Measurements from ENCODE around the gene ADORA2B.
"Not testable (repeated sequence)": the region's sequence is repeated elsewhere in the genome, so short reads cannot be mapped to it uniquely, and the experiment has no call there.

ADORA2B gene

GRCh38 chr17:15922586-15922985, 22.3 kb upstream of the ADORA2B start:
- no peak for DNase-seq (ENCODE audit: low read depth)

GRCh38 chr17:15926039-15926740, 18.7 kb upstream of the ADORA2B start:
- no peak for DNase-seq (ENCODE audit: low read depth)

DNA sequence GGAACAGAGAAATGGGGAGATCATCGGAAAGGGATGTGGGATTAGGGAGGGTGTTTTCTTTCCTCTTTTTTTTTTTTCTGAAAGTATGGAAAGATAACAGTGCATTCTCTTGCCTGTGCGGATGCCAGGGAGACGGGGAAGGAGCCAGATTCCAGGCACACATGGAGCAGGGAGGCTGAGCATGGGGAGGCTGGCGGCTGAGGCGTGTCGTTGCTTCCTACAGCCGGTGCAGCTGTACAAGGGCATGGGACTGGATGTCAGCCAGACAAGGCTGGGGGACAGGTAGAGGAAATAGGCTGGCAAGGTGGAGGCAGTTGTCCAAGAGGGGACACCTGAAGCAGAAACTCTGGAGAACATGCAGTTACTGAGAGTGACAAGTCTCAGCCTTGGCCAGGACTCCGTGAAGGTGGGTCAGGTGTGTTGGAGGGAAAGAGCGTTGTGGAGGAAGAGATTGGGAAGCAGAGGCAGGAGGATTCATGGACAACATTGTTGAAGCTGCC, 16.6 kb upstream of the ADORA2B start:
- no peak for DNase-seq (ENCODE audit: low read depth)

GRCh38 chr17:15929941-15930340, 15.0 kb upstream of the ADORA2B start:
- no peak for DNase-seq (ENCODE audit: low read depth)

DNA sequence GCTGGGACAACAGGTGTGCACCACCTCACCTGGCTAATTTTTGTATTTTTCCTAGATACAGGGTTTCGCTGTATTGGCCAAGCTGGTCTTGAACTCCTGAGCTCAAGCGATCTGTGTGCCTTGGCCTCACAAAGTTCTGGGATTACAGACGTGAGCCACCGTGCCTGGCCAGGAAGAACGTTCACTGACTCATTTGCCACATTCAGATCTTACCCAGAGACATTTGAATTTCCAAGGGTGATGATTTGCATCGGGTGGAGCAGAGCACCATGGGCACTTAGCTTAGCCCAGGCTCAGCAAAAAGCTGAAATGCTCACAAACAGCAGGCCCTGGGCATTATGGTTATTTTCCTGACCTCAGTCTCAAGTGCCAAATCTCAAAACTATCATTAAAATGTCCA, 14.5 kb upstream of the ADORA2B start:
- no peak for DNase-seq (ENCODE audit: low read depth)

GRCh38 chr17:15931394-15931793, 13.5 kb upstream of the ADORA2B start:
- DNase-seq (ENCODE audit: low read depth): no peak

DNA sequence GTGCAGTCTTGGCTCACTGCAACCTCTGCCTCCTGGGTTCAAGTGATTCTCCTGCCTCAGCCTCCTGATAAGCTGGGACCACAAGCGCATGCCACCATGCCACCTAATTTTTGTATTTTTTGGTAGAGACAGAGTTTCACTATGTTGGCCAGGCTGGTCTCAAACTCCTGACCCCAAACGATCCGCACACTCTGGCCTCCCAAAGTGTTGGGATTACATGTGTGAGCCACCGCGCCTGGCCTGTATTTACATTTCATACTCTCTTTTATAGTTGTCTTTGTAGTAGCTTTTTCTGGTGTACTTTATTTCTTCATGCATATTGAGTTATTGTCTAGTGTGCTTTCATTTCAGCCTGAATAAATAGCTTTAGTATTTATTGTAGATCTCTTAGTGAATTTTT, 10.1 kb upstream of the ADORA2B start:
- DNase-seq (ENCODE audit: low read depth): no peak

GRCh38 chr17:15935891-15936290, 9.0 kb upstream of the ADORA2B start:
- DNase-seq (ENCODE audit: low read depth): no peak

DNA sequence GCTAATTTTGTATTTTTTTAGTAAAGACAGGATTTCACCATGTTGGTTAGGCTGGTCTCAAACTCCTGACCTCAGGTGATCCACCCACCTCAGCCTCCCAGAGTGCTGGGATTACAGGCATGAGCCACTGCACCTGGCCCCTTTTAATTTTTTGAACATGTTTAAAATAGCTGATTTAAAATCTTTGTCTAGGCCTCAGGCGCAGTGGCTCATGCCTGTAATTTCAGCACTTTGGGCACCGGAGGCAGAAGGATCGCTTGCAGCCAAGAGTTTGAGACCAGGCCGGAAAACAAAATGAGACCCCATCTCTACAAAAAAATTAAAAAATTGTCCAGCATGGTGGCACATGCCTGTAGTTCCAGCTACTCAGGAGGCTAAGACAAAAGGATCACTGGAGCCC, 8.4 kb upstream of the ADORA2B start:
- not testable (repeated sequence) for DNase-seq (ENCODE audit: low read depth)

- no peak for DNase-seq (ENCODE audit: low read depth)
These were observed 3.1 kb upstream of the ADORA2B start for GRCh38 chr17:15941781-15942180.

DNA sequence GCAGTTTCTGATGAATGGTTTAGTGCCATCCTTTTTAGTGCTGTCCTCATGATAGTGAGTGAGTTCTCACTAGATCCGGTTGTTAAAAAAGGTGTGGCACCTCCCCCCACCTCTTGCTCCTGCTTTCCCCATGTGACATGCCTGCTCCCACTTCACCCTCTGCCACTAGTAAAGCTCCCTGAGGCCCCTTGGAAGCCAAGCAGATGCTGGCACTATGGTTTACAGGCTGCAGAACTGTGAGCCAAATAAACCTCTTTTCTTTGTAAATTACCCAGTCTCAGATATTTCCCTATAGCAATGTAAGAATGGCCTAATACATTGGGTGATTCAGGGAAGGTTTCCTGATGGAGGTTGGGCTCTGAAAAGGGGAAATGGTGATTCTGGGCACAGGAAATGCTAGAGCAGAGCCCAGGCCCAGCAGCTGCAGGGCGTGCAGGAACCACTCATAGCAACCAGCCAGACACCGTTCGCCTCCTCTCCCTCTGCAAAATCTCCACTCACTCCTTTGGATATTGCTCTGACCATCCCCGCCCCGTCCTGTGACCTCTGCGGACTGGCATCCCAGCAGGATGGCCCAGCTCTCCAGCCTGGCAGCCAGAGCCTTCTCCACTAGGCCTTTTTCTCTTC, 2.6 kb upstream of the ADORA2B start:
- DNase-seq (ENCODE audit: low read depth): no peak

DNA sequence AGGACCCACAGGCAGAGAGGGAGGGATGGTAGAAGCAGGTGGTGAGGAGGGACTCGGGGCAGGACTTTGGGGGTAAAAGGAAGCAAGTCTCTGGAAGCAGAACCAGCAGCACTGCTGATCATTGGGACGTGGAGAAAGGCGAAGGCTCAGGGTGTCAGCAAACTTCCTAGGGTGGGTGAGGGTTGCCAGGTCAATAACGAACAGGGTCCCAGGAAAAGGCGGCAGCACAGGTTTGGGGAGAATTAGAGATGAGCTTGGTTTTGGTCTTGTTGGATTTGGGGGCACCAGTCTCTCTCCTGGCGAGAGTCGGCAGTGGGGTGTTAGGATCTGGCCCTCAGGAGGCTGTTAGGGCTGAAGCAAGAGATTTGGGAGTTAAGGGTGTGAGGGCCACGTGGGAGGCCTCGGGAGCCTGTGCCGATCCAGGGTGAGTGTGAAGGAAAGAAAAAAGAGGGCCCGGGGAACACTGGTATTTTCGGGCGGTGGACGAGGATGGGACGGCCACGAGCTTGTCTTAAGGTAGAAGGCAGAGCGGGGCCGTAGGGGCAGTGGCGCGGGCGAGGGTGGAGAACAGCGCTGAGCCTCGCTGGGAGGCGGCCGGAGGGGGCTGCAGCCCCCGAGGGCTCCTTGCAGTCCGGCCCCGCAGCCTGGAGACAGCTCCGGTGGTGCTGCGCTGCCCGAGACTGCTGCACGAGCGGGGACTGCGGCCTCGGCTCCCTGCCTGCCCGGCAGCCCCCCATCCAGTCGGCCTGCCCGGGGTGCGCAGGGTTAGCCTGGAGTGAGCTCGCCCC, 765 bp upstream of the ADORA2B start:
- no peak for DNase-seq (ENCODE audit: low read depth)

DNA sequence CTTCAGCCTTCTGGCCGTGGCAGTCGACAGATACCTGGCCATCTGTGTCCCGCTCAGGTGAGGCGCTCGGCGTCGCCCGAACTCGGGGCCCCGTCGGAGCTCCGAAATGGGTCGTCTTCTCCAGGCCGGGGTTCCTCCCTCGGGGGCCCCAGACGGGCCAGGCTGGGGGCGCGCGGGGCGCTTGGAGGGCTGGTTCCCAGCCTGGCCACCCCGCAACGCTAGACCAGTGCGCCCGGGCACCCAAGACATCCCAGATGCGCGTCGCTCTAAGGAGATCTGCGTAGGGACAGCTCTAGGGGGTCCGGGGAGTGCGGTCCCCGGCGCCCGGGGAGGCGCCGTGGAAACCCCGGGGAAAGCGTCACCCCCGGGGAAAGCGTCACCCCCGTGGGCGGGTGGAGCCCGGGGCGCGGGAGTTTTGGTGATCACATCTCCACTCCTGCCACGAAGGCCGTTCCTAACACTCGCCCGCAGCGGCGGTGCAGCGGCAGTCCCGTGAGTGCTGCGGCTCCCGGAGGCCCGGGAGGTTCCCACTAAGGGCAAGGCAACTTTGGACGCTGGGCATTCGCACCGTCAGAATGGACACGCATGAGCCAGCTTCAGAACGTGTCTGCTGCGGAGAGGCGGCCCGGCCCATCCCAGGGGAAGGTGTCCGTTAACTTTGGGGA, 729 bp downstream of the ADORA2B start:
- DNase-seq (ENCODE audit: low read depth): no peak

DNA sequence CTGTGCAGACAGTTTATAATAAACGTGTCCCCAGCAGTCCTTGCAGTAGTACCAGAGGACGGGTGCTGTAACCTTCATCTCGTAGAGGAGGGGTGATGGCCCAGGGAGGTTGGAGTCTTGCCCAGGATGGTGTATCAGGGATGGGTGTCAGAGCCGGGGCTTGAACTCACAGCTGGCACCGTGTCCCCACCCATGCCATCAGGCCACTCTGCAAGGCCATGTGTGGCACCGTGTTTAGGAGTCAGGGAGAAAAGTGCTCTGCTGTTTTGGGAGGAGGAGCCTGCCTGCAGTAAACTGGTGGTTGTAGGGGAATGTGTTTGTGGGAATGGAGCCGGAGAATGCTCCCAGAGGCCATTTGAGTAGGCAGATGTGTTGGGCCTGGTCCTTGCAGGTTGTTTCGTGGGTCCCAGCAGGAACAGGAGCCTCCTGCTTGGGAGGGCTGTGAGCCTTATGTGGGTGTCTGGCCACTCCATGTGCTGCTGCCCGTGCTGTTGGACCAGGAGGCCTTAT, 1.7 kb downstream of the ADORA2B start:
- no peak for DNase-seq (ENCODE audit: low read depth)

- DNase-seq (ENCODE audit: low read depth): no peak
These were observed 2.3 kb downstream of the ADORA2B start for GRCh38 chr17:15947271-15947670.

DNA sequence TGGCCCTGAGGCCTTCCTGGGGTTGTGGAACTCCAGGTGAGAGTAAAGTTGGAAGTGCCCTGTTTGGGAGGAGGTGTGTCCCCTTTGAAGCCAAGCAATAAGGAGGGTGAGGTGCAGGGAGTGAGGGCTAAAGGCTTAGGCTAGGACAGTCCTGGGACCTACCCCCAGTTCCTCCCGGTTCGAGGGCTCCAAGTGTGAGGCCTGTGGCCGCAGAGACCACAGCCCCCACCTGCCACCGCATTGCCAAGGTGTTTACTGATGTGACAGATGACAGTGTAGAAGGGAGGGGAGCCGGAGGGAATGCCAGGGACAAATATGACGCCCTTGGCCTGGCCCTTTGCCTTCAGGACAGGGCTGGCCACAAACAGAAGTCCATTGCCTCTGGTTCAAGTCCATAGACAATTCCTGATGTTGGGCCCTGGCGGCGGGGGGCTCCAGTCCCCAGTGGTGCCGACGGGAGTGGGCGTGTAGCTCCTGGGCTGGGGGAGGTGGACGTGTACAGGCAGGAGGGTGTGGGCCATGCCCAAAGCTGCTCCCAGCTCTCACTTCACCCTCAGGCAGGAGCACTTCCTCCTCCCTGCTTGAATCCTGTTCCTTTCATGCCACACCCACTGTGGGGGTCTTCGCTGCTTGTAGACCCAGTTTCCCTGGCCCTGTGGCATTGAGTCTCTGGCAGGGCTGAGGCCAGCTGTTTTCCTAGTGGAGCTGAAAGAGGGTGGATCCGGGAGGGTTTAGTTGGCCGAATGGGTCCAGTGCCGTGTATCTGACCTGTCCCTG, 3.2 kb downstream of the ADORA2B start:
- DNase-seq (ENCODE audit: low read depth): no peak

- no peak for DNase-seq (ENCODE audit: low read depth)
These were observed 6.6 kb downstream of the ADORA2B start for GRCh38 chr17:15951368-15952047.

- DNase-seq (ENCODE audit: low read depth): no peak
These were observed 7.2 kb downstream of the ADORA2B start for GRCh38 chr17:15952048-15952532.

DNA sequence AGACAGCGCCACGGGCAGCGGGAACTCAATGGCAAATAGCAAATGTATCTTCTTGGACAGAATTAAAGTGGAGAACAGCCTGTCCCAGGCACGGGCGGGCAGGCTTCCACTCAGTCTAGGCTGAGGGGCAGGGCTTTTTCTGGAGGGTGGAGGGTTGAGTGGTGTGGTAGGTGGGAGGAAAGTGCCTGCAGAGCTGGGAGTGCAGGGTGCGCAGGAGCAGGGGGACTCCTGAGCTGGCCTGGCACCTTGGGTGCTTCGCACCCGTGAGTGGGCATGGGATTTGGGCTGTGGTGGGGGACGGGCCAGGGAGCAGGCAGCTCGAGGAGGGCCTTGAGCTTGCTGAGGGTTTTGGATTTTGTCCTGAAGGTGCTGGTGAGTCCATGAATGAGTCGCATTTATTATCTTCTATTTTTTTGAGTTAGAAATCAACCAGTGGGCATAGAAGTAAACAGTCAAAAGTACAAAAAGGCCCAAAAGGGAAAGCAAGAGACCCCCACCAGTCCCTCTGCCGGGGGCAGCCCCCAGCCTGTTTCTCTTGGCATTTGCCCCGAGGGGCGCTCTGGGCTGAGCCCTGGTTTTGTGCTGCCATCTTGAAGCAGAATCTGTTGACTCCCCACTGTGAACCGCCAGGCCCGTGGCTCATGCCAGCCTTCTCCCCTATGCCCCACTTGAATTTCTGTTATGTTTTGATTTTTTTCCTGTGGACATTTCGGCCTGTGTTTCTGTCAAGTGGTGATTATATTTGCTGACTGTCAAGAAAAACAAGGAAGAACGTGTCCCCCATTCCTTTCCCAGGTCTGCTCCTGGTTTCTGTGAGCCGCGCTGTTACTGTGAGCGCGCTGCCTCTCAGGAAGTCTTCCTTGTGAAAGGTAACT, 8.2 kb downstream of the ADORA2B start:
- no peak for DNase-seq (ENCODE audit: low read depth)

GRCh38 chr17:15954222-15954621, 9.3 kb downstream of the ADORA2B start:
- DNase-seq (ENCODE audit: low read depth): no peak
